HepG2 (cell line): ENCODE measurements around the gene RHOC. TPM values are rescaled to one million over a fixed set of nuclear protein-coding genes. Genes with fewer than 3 reads are reported as not detected.

ENCODE experiments used
- ARNT ChIP-seq: fragments of 450-650 bp; IDR thresholded peaks from 2 replicates; pipeline ENCODE4 v1.6.1; 2017
- ATF6 ChIP-seq: sonication (generic); formaldehyde crosslinking; conservative IDR thresholded peaks from 2 replicates; pipeline ENCODE4 v1.4.0; 2020; ENCODE audit warnings: missing genetic modification reagents
- BCL6 ChIP-seq: IDR thresholded peaks from 2 replicates; pipeline ENCODE4 v1.6.1; 2016; ENCODE audit warnings: missing genetic modification reagents, missing compliant biosample characterization
- BRCA1 ChIP-seq: sonication (generic); formaldehyde crosslinking; IDR thresholded peaks from 2 replicates; pipeline ENCODE4 v1.4.0; 2020; ENCODE audit warnings: missing genetic modification reagents
- PPARG ChIP-seq: conservative IDR thresholded peaks from 2 replicates; pipeline ENCODE4 v1.6.1; 2016; ENCODE audit warnings: missing biosample characterization, missing genetic modification reagents
- SIN3A ChIP-seq: IDR thresholded peaks from 2 replicates; pipeline ENCODE4 v1.6.1; 2011; ENCODE audit warnings: low read depth, mild to moderate bottlenecking, control low read depth, low read length, borderline replicate concordance
- SPEN ChIP-seq: sonication (generic); formaldehyde crosslinking; IDR thresholded peaks from 2 replicates; pipeline ENCODE4 v1.5.1; 2020; ENCODE audit warnings: low read depth, mild to moderate bottlenecking, missing genetic modification reagents
- THAP8 ChIP-seq: sonication (generic); formaldehyde crosslinking; IDR thresholded peaks from 2 replicates; pipeline ENCODE4 v1.5.1; 2020; ENCODE audit warnings: missing genetic modification reagents, mild to moderate bottlenecking, borderline replicate concordance
- YEATS2 ChIP-seq: sonication (generic); formaldehyde crosslinking; IDR thresholded peaks from 2 replicates; pipeline ENCODE4 v1.4.0; 2020; ENCODE audit warnings: missing genetic modification reagents, borderline replicate concordance
- ZFP1 ChIP-seq: IDR thresholded peaks from 2 replicates; pipeline ENCODE4 v1.6.1; 2016
- ZNF557 ChIP-seq: sonication (generic); formaldehyde crosslinking; IDR thresholded peaks from 2 replicates; pipeline ENCODE4 v1.4.0; 2020; ENCODE audit warnings: missing genetic modification reagents
- ZNF569 ChIP-seq: sonication (generic); formaldehyde crosslinking; IDR thresholded peaks from 2 replicates; pipeline ENCODE4 v1.5.0; 2020; ENCODE audit warnings: mild to moderate bottlenecking, missing genetic modification reagents, moderate library complexity, borderline replicate concordance
- ZNF878 ChIP-seq: sonication (generic); formaldehyde crosslinking; IDR thresholded peaks from 2 replicates; pipeline ENCODE4 v1.8.1; 2023; ENCODE audit warnings: mild to moderate bottlenecking, missing genetic modification reagents, moderate library complexity
- polyA plus RNA-seq, 8 experiments: library from polyadenylated mRNA; depleted of rRNA in 3 of 8; stranded (reverse) in 7 of 8; unstranded in 1 of 8; fragments of >200 nt; fragmentation: Illumina TruSeq in 4 of 8; extraction: Trizol in 4 of 8; gene quantifications; 2 replicates each; pipeline versions ENCODE4 v1.2.1 to v1.2.3, GENCODE V29; 2011 to 2016; ENCODE audit warnings: low read depth in 4 of 8, missing spikeins in 1 of 8, mixed read lengths in 1 of 8; ENCODE audit not compliant: insufficient read depth in 1 of 8
- total RNA-seq, 5 experiments: library from RNA; depleted of rRNA; stranded (reverse); fragments of >200 nt; fragmentation: Illumina TruSeq; extraction: Trizol; gene quantifications; 2 replicates each; pipeline ENCODE4 v1.2.3, GENCODE V29; 2016; ENCODE audit warnings: low read depth in 1 of 5
- TF ChIP-seq, protein P1 (sequence below): conservative IDR thresholded peaks from 2 replicates; pipeline ENCODE4 v1.6.1; 2018; ENCODE audit warnings: missing genetic modification reagents
- TF ChIP-seq, protein P2 (sequence below): sonication (generic); formaldehyde crosslinking; IDR thresholded peaks from 2 replicates; pipeline ENCODE4 v1.4.0; 2020; ENCODE audit warnings: missing genetic modification reagents, borderline replicate concordance
- TF ChIP-seq, protein P3 (sequence below): sonication (generic); formaldehyde crosslinking; IDR thresholded peaks from 2 replicates; pipeline ENCODE4 v1.8.0; 2022; ENCODE audit warnings: missing genetic modification reagents, mild to moderate bottlenecking, inconsistent platforms, borderline replicate concordance
- TF ChIP-seq, protein P4 (sequence below): sonication (generic); formaldehyde crosslinking; IDR thresholded peaks from 2 replicates; pipeline ENCODE4 v1.5.0; 2020; ENCODE audit warnings: mild to moderate bottlenecking, missing genetic modification reagents, borderline replicate concordance

The RHOC gene
- total and polyA plus RNA-seq, 2 of the 13 experiments (the other 11 are each of a cell fraction or from before 2014, with no cell fraction given) = 64.3 to 182 TPM

- TF ChIP-seq, protein P1, sequence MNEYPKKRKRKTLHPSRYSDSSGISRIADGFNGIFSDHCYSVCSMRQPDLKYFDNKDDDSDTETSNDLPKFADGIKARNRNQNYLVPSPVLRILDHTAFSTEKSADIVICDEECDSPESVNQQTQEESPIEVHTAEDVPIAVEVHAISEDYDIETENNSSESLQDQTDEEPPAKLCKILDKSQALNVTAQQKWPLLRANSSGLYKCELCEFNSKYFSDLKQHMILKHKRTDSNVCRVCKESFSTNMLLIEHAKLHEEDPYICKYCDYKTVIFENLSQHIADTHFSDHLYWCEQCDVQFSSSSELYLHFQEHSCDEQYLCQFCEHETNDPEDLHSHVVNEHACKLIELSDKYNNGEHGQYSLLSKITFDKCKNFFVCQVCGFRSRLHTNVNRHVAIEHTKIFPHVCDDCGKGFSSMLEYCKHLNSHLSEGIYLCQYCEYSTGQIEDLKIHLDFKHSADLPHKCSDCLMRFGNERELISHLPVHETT (CRISPR knock-in tag) = no peak
- peak; percentile 40 for TF ChIP-seq BCL6 (CRISPR knock-in tag)
- TF ChIP-seq YEATS2 (CRISPR knock-in tag) = no peak
- TF ChIP-seq, protein P2, sequence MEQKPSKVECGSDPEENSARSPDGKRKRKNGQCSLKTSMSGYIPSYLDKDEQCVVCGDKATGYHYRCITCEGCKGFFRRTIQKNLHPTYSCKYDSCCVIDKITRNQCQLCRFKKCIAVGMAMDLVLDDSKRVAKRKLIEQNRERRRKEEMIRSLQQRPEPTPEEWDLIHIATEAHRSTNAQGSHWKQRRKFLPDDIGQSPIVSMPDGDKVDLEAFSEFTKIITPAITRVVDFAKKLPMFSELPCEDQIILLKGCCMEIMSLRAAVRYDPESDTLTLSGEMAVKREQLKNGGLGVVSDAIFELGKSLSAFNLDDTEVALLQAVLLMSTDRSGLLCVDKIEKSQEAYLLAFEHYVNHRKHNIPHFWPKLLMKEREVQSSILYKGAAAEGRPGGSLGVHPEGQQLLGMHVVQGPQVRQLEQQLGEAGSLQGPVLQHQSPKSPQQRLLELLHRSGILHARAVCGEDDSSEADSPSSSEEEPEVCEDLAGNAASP (CRISPR knock-in tag) = peak; percentile 18; the same call in 1 of the 2 replicates
- TF ChIP-seq ZNF569 (CRISPR knock-in tag) = no peak
- TF ChIP-seq ZNF557 = no peak
- no peak for TF ChIP-seq ZFP1 (CRISPR knock-in tag)
- TF ChIP-seq ARNT = no peak
- no peak for TF ChIP-seq ZNF878 (CRISPR knock-in tag)
- TF ChIP-seq BRCA1 (CRISPR knock-in tag) = no peak
- no peak for TF ChIP-seq ATF6
- TF ChIP-seq, protein P3, sequence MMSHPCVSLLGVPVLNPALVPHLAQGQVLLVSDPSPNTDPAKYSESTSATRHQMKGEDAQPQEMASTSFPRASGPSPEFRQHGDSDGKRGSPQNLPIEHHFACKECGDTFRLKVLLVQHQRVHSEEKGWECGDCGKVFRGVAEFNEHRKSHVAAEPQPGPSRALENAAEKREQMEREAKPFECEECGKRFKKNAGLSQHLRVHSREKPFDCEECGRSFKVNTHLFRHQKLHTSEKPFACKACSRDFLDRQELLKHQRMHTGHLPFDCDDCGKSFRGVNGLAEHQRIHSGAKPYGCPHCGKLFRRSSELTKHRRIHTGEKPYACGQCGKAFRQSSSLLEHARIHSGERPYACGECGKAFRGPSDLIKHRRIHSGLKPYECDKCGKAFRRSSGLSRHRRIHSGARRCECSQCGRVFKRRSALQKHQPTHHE (CRISPR knock-in tag) = no peak
- TF ChIP-seq SIN3A = peak; percentile 35; the same call in 1 of the 2 replicates
- TF ChIP-seq SPEN = peak; percentile 29; the same call in 1 of the 2 replicates
- no peak for TF ChIP-seq THAP8
- TF ChIP-seq, protein P4, sequence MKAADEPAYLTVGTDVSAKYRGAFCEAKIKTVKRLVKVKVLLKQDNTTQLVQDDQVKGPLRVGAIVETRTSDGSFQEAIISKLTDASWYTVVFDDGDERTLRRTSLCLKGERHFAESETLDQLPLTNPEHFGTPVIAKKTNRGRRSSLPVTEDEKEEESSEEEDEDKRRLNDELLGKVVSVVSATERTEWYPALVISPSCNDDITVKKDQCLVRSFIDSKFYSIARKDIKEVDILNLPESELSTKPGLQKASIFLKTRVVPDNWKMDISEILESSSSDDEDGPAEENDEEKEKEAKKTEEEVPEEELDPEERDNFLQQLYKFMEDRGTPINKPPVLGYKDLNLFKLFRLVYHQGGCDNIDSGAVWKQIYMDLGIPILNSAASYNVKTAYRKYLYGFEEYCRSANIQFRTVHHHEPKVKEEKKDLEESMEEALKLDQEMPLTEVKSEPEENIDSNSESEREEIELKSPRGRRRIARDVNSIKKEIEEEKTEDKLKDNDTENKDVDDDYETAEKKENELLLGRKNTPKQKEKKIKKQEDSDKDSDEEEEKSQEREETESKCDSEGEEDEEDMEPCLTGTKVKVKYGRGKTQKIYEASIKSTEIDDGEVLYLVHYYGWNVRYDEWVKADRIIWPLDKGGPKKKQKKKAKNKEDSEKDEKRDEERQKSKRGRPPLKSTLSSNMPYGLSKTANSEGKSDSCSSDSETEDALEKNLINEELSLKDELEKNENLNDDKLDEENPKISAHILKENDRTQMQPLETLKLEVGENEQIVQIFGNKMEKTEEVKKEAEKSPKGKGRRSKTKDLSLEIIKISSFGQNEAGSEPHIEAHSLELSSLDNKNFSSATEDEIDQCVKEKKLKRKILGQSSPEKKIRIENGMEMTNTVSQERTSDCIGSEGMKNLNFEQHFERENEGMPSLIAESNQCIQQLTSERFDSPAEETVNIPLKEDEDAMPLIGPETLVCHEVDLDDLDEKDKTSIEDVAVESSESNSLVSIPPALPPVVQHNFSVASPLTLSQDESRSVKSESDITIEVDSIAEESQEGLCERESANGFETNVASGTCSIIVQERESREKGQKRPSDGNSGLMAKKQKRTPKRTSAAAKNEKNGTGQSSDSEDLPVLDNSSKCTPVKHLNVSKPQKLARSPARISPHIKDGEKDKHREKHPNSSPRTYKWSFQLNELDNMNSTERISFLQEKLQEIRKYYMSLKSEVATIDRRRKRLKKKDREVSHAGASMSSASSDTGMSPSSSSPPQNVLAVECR (CRISPR knock-in tag) = peak; percentile 52; the same call in 1 of the 2 replicates
- TF ChIP-seq PPARG (CRISPR knock-in tag) = no peak
Observed at GRCh38 chr1:112698366-112699310, 8.3 kb downstream of the RHOC start (continued).
